Kidney capillary endothelial cell (primary cell): ENCODE results near the gene MINDY2.
"Not testable (repeated sequence)": the region's sequence is repeated elsewhere in the genome, so short reads cannot be mapped to it uniquely, and the experiment has no call there.

Experiments
- DNase-seq: peaks from one replicate; pipeline ENCODE4 v3.0.0-alpha.2; 2018; ENCODE audit warnings: low spot score

MINDY2 gene

GRCh38 chr15:58883926-58884325 lies 112.8 kb downstream of the MINDY2 start:
- DNase-seq, result not testable (repeated sequence)

- DNase-seq, result no peak
These were observed 115.8 kb downstream of the MINDY2 start for GRCh38 chr15:58886921-58887320.

- DNase-seq, result no peak
These were observed 118.3 kb downstream of the MINDY2 start for GRCh38 chr15:58889363-58889762.

GRCh38 chr15:58898150-58898680 lies 127.1 kb downstream of the MINDY2 start:
- no peak for DNase-seq

- no peak for DNase-seq
These were observed 129.5 kb downstream of the MINDY2 start for GRCh38 chr15:58900631-58901030.

GRCh38 chr15:58908550-58909309 lies 137.6 kb downstream of the MINDY2 start:
- no peak for DNase-seq

GRCh38 chr15:58909616-58910015 lies 138.5 kb downstream of the MINDY2 start:
- DNase-seq, result no peak

- DNase-seq, result no peak
These were observed 139.4 kb downstream of the MINDY2 start for GRCh38 chr15:58910456-58910855.
